Endothelial cell of umbilical vein (primary cell): Measurements from ENCODE around the gene RNASE13. TPM values are rescaled to one million over a fixed set of nuclear protein-coding genes. Genes with fewer than 3 reads are reported as not detected.

ENCODE experiments used
- BruUV-seq: library from RNA; stranded (reverse); fragments of 400-500 nt; replicated peaks from 2 replicates; lab custom pipeline; 2021; lab: Mats Ljungman, UMichigan
- CTCF ChIA-PET: fragments of 300-600, 350-600 bp; sonication (Branson Sonifier 250); formaldehyde crosslinking; loops from one replicate; lab custom pipeline; 2021; ENCODE audit warnings: antibody characterized with exemption, inconsistent platforms; lab: Charles Lee
- POLR2A ChIA-PET: fragments of 300-600, 350-600 bp; sonication (Branson Sonifier 250); formaldehyde crosslinking; loops from one replicate; lab custom pipeline; 2021; ENCODE audit warnings: antibody characterized with exemption, inconsistent platforms; lab: Charles Lee
- DNase-seq: peaks from one replicate; pipeline ENCODE4 v3.0.0-alpha.2; 2011; ENCODE audit warnings: low read depth, low spot score
- FAIRE-seq: peaks from 2 replicates; lab custom pipeline; 2011; peaks lifted over from hg19 to GRCh38; lab: Jason Lieb, UNC
- H2AFZ ChIP-seq: 2 replicates; pipeline ENCODE4 v1.6.0; 2012; ENCODE audit warnings: low read depth, low read length, control low read depth, inconsistent platforms
- H3K27ac ChIP-seq: 2 replicates; pipeline ENCODE4 v1.5.1; 2011; ENCODE audit warnings: low read depth, mild to moderate bottlenecking, control low read depth, low read length, moderate library complexity; ENCODE audit not compliant: insufficient read depth
- H3K27me3 ChIP-seq, 2 experiments: 2 replicates each; pipeline versions ENCODE4 v1.6.0 to v1.6.1; 2011; ENCODE audit warnings: low read length in 2 of 2, mixed read lengths in 1 of 2; ENCODE audit not compliant: control insufficient read depth in 2 of 2, insufficient read depth in 2 of 2
- H3K36me3 ChIP-seq, 2 experiments: 2 replicates in 1 of 2; 3 replicates in 1 of 2; pipeline ENCODE4 v1.5.1; 2011; ENCODE audit warnings: low read length in 2 of 2, mild to moderate bottlenecking in 1 of 2, moderate library complexity in 1 of 2; ENCODE audit not compliant: control insufficient read depth in 2 of 2, insufficient read depth in 2 of 2; ENCODE audit errors: extremely low read depth in 1 of 2
- H3K4me1 ChIP-seq: 3 replicates; pipeline ENCODE4 v1.5.1; 2011; ENCODE audit warnings: mild to moderate bottlenecking, low read length; ENCODE audit not compliant: control insufficient read depth, insufficient read depth; ENCODE audit errors: extremely low read depth
- H3K4me2 ChIP-seq: 2 replicates; pipeline ENCODE4 v1.6.1; 2011; ENCODE audit warnings: low read length, control low read depth, mixed read lengths; ENCODE audit not compliant: insufficient read depth
- H3K4me3 ChIP-seq, 3 experiments: fragments of 200-600 bp in 1 of 3; sonication (generic), shearing (Covaris generic) in 1 of 3; replicated peaks in 1 of 3; 2 replicates each; pipeline ENCODE4 v1.5.1; 2011 to 2016; ENCODE audit warnings: control low read depth in 3 of 3, low read length in 3 of 3, mild to moderate bottlenecking in 2 of 3, inconsistent platforms in 1 of 3, low read depth in 1 of 3, moderate library complexity in 1 of 3; ENCODE audit not compliant: insufficient read depth in 1 of 3
- H3K79me2 ChIP-seq: 2 replicates; pipeline ENCODE4 v1.6.0; 2012; ENCODE audit warnings: low read length, inconsistent platforms; ENCODE audit not compliant: control insufficient read depth, insufficient read depth
- H3K9ac ChIP-seq: replicated peaks from 2 replicates; pipeline ENCODE3; 2011; ENCODE audit warnings: low read length, control low read depth; ENCODE audit not compliant: insufficient read depth; ENCODE audit errors: extremely low read depth
- H3K9me1 ChIP-seq: replicated peaks from 3 replicates; pipeline ENCODE4 v1.6.0; 2011; ENCODE audit warnings: mild to moderate bottlenecking, low read length; ENCODE audit not compliant: control insufficient read depth, insufficient read depth; ENCODE audit errors: extremely low read depth
- H3K9me3 ChIP-seq: replicated peaks from 2 replicates; pipeline ENCODE4 v1.5.1; 2012; ENCODE audit warnings: low read length, inconsistent platforms; ENCODE audit not compliant: control insufficient read depth, insufficient read depth
- H4K20me1 ChIP-seq: replicated peaks from 2 replicates; pipeline ENCODE3; 2011; ENCODE audit warnings: mild to moderate bottlenecking, low read length; ENCODE audit not compliant: control insufficient read depth, insufficient read depth; ENCODE audit errors: extremely low read depth
- EZH2 ChIP-seq: IDR thresholded peaks from 2 replicates; pipeline ENCODE4 v1.6.1; 2012; ENCODE audit warnings: borderline replicate concordance, low read depth, mild to moderate bottlenecking, moderate library complexity, low read length, inconsistent platforms; ENCODE audit not compliant: severe bottlenecking
- FOS ChIP-seq: IDR thresholded peaks from 2 replicates; pipeline ENCODE4 v1.6.1; 2011; ENCODE audit warnings: mild to moderate bottlenecking, low read length, moderate library complexity, borderline replicate concordance; ENCODE audit not compliant: insufficient read depth
- GATA2 ChIP-seq: IDR thresholded peaks from 2 replicates; pipeline ENCODE4 v1.7.0; 2011; ENCODE audit warnings: low read depth, mild to moderate bottlenecking, moderate library complexity, mixed read lengths, low read length; ENCODE audit not compliant: insufficient read length, insufficient read depth
- JUN ChIP-seq: IDR thresholded peaks from 2 replicates; pipeline ENCODE4 v1.6.1; 2011; ENCODE audit warnings: borderline replicate concordance, low read depth; ENCODE audit not compliant: insufficient read length, insufficient read depth
- MYC ChIP-seq: IDR thresholded peaks from one replicate; pipeline ENCODE4 v1.6.1; 2011; ENCODE audit warnings: mild to moderate bottlenecking, low read depth, low read length
- POLR2A ChIP-seq: IDR thresholded peaks from 2 replicates; pipeline ENCODE4 v1.6.1; 2012; ENCODE audit warnings: low read depth, mild to moderate bottlenecking, control low read depth, low read length
- POLR2AphosphoS5 ChIP-seq: IDR thresholded peaks from 2 replicates; pipeline ENCODE4 v1.6.1; 2012; ENCODE audit warnings: low read depth, mild to moderate bottlenecking, control low read depth, low read length, moderate library complexity; ENCODE audit not compliant: insufficient read depth
- dilution Hi-C: fragments of 300-500 bp; cut with MboI; formaldehyde crosslinking; loops from one replicate; pipeline ENCODE4 v1.15.0; 2019; ENCODE audit warnings: low sequenced_read_pairs; ENCODE audit not compliant: extremely low pct_ligation_motif_present
- intact Hi-C: fragments of 100-400 bp; cut with micrococcal nuclease; formaldehyde crosslinking; loops from one replicate; pipeline ENCODE4 v1.10.0; 2022
- polyA plus RNA-seq, 4 experiments: library from polyadenylated mRNA; depleted of rRNA in 3 of 4; stranded (reverse) in 3 of 4; unstranded in 1 of 4; fragments of >200 nt; gene quantifications; 2 replicates each; pipeline versions ENCODE4 v1.2.1 to v1.2.3, GENCODE V29; 2011 to 2012; ENCODE audit warnings: missing spikeins in 1 of 4
- total RNA-seq: library from RNA; stranded (reverse); gene quantifications from 2 replicates; pipeline ENCODE4 v1.2.3, GENCODE V29; 2021
- TF ChIP-seq, protein P1 (sequence below), 2 donors: IDR thresholded peaks; 1 replicate in 1 of 2; 2 replicates in 1 of 2; pipeline ENCODE4 v1.5.1; 2011; ENCODE audit warnings: low read length in 2 of 2, mild to moderate bottlenecking in 2 of 2, moderate library complexity in 2 of 2, control low read depth in 1 of 2, inconsistent platforms in 1 of 2, low read depth in 1 of 2; ENCODE audit not compliant: insufficient read depth in 1 of 2; ENCODE audit errors: extremely low read depth in 1 of 2
- TF ChIP-seq, protein P2 (sequence below): IDR thresholded peaks from 2 replicates; pipeline ENCODE4 v1.6.1; 2011; ENCODE audit not compliant: insufficient read depth, insufficient read length

RNASE13 gene
- total and polyA plus RNA-seq, 2 donors (not counting 3 experiments of a cell fraction or from before 2014, with no cell fraction given) = not detected

DNA sequence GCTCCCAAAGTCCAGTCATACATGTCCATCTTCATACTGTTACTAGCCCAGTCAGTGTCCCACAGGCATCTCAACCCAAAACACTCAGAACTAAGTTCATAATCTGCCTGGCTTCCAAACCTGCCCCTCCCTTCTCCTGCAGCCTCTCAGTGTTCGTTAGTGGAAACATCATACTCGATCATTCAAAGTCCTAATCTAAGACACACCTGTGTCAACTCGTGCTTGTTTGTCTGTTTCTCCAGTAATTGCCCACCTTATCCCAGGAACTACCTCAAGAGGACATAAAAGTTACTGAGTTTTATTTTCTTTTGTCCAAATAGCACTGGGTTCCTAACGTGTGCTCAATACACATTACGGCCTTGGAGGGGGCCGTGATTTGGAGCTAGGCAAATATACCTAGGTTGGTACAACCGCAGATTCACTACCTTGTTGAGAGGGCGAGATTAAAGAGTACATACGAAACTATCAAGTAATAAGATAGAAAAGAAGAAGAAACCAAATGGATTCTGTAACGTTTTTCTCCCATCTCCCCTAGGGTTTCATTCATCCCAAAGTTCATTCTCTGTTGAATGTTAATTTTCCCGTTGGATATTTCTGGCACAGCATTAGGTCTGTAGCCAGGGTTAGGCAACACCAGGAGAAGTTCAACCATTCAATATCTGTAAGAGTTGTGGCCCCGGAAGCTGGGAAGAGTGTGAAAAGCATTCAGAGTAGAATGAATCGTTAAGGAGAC is 26.2 kb upstream of the RNASE13 start:
- H3K9me1 ChIP-seq = no peaks in the 10 kb centered on the region
- dilution Hi-C loops = no loop called here
- H2AFZ ChIP-seq = no peak overlapping the region
- no peaks in the 10 kb centered on the region for H3K9me3 ChIP-seq
- peaks cover 15 to 26% of the 10 kb centered on the region in 2 experiments for H3K27me3 ChIP-seq
- no peak overlapping the region for H3K9ac ChIP-seq
- no peaks in the 10 kb centered on the region for H4K20me1 ChIP-seq
- no peak for DNase-seq
- CTCF ChIA-PET = interaction anchor here (1.3 to 1.5 kb wide), 2 partner anchors 44 to 46 kb away, joined by 3 to 4 read pairs; no protein-coding TSS in a partner anchor
- H3K4me1 ChIP-seq = no peaks in the 10 kb centered on the region
- FAIRE-seq = no peak
- no peak overlapping the region for H3K27ac ChIP-seq
- no peaks in the 10 kb centered on the region for H3K36me3 ChIP-seq
- H3K4me2 ChIP-seq = no peak overlapping the region
- TF ChIP-seq MYC = no peak
- TF ChIP-seq FOS = no peak
- no peak for TF ChIP-seq EZH2
- no peak for TF ChIP-seq JUN
- TF ChIP-seq POLR2A = no peak
- TF ChIP-seq, protein P1, sequence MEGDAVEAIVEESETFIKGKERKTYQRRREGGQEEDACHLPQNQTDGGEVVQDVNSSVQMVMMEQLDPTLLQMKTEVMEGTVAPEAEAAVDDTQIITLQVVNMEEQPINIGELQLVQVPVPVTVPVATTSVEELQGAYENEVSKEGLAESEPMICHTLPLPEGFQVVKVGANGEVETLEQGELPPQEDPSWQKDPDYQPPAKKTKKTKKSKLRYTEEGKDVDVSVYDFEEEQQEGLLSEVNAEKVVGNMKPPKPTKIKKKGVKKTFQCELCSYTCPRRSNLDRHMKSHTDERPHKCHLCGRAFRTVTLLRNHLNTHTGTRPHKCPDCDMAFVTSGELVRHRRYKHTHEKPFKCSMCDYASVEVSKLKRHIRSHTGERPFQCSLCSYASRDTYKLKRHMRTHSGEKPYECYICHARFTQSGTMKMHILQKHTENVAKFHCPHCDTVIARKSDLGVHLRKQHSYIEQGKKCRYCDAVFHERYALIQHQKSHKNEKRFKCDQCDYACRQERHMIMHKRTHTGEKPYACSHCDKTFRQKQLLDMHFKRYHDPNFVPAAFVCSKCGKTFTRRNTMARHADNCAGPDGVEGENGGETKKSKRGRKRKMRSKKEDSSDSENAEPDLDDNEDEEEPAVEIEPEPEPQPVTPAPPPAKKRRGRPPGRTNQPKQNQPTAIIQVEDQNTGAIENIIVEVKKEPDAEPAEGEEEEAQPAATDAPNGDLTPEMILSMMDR (IDR thresholded peaks at IDR 0.05; ENCODE audit: extremely low read depth in 1 of 2, insufficient read depth in 1 of 2, low read depth in 1 of 2, low read length in 2 of 2) = no peak
- no peak for TF ChIP-seq GATA2
- no peak for TF ChIP-seq POLR2AphosphoS5
- TF ChIP-seq, protein P2, sequence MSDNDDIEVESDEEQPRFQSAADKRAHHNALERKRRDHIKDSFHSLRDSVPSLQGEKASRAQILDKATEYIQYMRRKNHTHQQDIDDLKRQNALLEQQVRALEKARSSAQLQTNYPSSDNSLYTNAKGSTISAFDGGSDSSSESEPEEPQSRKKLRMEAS = no peak
- no peaks in the 10 kb centered on the region for H3K79me2 ChIP-seq
- POLR2A ChIA-PET = interaction anchor here (0.6 kb wide), 1 partner anchor 155 kb away, joined by 3 read pairs; no protein-coding TSS in a partner anchor
- intact Hi-C loops = no loop called here
- H3K4me3 ChIP-seq = no peak overlapping the region
- no TSS peak for BruUV-seq
